AG08395 (cell line): Measurements from ENCODE around the gene CCL24.
"Not testable (repeated sequence)": the region's sequence is repeated elsewhere in the genome, so short reads cannot be mapped to it uniquely, and the experiment has no call there.

Experiments used
- DNase-seq: peaks from one replicate; pipeline ENCODE4 v3.0.0; 2012; ENCODE audit warnings: mixed read lengths, low spot score

The CCL24 gene

GRCh38 chr7:75813781-75814236 lies at the start of gene CCL24:
TSS of gene CCL24 (minus strand) at chr7:75813806. CDS start at chr7:75813715, 91 bp downstream.
- DNase-seq, result no peak

- no peak for DNase-seq
Observed at GRCh38 chr7:75861636-75862035, 48.0 kb upstream of the CCL24 start.

- no peak for DNase-seq
Observed at GRCh38 chr7:75858410-75858809, 44.8 kb upstream of the CCL24 start.

GRCh38 chr7:75856536-75856935 lies 42.9 kb upstream of the CCL24 start:
- DNase-seq, result no peak

DNA sequence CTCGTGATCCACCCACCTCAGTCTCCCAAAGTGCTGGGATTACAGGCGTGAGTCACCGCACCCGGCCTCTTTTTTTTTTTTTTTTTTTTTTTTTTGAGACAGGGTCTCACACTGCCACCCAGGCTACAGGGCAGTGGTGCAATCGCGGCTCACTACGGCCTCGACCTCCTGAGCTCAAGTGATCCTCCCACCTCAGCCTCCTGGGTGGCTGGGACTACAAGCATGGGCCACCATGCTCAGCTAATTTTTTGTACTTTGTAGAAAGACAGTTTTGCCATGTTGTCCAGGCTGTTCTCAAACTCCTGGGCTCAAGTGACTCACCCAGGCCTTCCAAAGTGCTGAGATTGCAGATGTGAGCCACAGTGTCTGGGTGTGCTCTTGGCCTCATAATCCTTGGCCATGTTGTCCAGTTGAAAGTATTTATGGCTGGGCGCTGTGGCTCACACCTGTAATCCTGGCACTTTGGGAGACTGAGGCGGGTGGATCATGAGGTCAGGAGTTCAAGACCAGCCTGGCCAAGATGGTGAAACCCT lies 41.3 kb upstream of the CCL24 start:
- DNase-seq, result not testable (repeated sequence)

DNA sequence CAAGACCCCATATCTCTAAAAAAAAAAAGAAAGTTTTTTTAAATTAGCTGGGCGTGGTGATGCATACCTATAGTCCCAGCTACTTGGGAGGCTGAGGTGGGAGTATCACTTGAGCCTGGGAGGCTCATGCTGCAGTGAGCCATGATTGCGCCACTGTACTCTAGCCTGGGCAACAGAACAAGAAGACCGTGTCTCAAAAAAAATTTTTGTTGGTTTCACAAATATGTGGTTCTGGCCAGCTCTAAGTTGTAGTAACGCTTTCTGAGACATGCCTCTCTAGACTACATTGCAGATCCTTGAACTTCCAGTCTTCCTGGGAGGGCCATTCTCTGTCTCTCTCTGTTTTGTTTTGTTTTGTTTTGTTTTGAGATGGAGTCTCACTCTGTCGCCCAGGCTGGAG lies 40.6 kb upstream of the CCL24 start:
- peak; percentile 78 for DNase-seq

DNA sequence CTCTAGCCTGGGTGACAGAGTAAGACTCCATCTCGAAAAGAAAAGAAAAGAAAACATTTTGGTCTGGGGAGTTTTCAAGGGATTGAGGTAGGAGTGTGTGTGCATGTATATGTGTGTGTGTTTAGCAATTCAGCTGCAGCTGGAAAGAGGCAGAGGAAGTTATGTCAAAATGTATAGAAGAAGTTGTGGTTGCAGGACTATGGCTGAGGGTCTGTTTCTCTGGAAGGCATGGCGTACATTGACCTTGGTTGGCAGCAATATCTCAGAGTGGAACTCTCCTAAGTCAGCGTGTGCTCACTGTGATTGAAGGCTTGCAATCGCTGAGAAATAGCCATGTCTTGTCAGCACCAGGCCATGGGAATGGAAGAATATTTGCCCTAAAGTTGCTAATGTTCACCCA lies 36.6 kb upstream of the CCL24 start:
- DNase-seq, result no peak

- DNase-seq, result no peak
Observed at GRCh38 chr7:75849573-75849972, 36.0 kb upstream of the CCL24 start.

DNA sequence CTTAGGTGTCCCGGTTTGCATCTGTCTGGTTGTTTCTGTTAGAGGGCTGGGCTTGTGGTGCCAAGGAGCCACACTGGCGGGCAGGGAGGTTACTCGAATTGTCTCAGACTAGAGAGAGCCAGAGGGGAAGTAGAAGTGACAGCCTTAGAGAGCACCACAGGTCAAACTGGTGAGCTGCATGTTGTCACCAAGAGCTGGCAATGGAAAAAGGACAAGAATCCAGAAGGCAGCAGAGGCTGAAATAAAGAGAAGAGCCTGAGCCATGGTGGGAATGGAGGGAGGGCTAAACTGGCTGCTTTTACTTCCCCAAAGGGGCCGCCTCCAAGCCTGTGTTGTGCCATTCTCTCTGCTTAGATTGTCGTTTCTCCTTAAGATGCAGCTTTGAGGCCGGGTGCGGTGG lies 34.1 kb upstream of the CCL24 start:
- no peak for DNase-seq

GRCh38 chr7:75845132-75845531 lies 31.5 kb upstream of the CCL24 start:
- not testable (repeated sequence) for DNase-seq

DNA sequence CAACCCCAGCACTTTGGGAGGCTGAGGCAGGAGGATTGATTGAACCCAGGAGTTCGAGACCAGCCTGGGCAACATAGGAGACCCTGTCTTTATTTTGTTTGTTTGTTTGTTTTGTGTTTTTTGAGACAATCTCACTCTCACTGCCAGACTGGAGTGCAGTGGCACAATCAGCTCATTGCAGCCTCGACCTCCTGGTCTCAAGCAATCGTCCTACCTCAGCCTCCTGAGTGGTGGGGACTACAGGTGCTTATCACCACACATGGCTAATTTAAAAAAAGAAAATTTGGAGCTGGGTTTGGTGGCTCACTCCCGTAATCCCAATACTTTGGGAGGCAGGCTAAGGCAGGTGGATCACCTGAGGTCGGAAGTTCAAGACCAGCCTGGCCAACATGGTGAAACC lies 30.6 kb upstream of the CCL24 start:
- DNase-seq, result no peak

DNA sequence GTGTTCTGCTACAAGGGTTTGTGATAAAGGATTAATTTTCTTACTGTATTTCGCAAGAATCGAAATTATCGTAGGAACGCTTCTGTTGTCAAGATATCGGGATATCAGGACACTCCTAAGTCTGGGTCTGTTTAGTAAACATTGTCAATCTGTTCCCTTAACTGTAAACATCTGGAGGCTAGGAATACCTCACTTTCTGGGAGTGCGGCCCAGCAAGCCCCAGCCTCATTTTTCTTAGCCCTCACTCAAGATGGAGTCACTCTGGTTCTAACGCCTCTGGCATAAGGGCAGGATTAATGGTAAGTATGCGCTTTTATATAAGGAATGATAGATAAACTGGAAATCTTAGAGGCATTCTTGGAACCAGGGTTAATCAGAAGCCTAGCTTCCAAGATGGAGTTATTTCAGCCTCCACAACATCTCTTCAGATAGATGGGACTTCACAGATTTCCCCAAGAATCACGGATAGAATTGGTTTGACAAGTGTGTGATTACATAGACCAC lies 30.1 kb upstream of the CCL24 start:
- no peak for DNase-seq

- DNase-seq, result peak; percentile 60
Observed at GRCh38 chr7:75842836-75843446, 29.3 kb upstream of the CCL24 start.

DNA sequence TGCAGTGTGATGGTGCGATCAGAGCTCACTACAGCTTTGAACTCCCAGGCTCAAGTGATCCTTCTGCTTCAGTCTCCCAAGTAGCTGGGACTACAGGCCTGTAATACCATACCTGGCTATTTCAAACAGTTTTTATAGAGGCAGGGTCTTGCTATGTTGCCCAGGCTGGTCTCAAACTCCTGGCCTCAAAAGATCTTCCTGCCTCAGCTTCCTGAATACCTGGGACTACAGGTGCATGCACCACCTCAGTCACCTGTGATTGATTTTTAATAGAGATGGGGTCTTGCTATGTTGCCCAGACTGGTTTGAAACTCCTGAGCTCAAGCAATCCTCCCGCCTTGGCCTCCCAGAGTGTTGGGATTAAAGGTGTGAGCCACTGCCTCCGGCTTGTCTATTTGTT lies 26.4 kb upstream of the CCL24 start:
- DNase-seq, result no peak

DNA sequence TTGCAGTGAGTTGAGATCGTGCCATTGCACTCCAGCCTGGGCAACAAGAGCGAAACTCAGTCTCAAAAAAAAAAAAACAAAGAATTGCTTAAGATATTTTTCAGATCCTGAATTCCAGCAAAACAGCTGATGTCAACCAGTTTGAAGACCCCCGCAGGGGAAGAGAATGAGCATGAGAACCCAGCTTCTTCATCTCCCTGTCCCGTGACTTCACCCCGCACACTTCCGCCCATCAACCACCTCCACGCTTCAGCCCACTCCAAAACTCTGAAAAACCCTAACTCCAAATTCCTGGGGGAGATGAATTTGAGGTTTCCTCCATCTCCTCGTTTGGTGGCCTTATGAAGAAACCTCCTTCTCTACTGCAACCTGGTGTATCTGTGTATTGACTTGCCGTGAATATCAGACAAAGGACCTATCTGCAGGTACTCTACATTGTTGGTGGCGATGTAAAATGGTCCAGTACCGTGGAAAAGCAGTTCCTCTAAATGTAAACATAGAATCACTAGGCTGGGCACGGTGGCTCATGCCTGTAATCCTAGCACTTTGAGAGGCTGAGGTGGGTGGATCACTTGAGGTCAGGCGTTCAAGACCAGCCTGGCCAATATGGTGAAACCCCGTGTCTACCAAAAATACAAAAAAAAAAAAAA lies 24.8 kb upstream of the CCL24 start:
- not testable (repeated sequence) for DNase-seq

GRCh38 chr7:75836798-75837197 lies 23.2 kb upstream of the CCL24 start:
- no peak for DNase-seq

DNA sequence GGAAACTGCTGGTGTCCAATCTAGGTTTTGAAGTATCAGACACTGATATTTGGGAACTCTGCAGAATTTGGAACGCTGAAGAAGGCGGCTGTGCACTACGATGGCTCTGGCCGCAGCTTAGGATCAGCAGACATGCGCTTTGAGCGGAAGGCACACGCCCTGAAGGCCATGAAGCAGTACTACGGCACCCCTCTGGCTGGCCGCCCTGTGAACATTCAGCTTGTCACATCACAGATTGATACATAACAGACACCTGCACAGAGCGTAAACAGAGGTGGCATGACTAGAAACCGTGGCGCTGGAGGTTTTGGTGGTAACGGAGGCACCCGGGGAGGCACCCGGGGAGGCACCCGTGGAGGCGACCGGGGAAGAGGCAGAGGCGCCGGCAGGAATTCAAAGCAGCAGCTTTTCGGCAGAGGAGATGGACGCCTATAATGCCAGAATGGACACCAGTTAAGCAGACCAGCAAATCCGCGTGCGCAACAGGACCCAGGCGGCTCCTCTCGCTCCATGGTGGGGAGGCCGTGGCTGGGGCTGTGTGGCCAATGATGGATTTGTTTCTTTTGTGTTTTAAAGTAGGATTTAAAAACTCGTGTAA lies 22.2 kb upstream of the CCL24 start:
- DNase-seq, result no peak

DNA sequence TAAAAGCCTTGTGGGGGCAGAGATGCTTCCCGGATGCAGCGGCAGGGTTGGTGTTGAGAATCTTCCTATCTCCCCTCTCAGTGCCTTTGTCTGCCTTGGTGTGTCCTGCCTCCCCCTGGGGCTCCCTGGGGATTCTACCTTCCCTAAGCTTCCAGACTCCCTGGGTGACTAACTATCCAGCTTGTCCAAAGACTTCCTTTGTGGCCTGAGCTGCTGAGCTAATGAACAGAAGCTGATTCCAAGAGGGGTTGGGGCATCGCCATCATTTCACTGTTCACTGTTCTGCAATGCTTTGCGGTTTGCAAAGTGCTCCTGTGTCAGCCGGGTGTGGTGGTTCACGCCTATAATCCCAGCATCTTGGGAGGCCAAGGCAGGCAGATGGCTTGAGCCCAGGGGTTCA lies 20.1 kb upstream of the CCL24 start:
- not testable (repeated sequence) for DNase-seq

GRCh38 chr7:75830978-75831377 lies 17.4 kb upstream of the CCL24 start:
- DNase-seq, result no peak

DNA sequence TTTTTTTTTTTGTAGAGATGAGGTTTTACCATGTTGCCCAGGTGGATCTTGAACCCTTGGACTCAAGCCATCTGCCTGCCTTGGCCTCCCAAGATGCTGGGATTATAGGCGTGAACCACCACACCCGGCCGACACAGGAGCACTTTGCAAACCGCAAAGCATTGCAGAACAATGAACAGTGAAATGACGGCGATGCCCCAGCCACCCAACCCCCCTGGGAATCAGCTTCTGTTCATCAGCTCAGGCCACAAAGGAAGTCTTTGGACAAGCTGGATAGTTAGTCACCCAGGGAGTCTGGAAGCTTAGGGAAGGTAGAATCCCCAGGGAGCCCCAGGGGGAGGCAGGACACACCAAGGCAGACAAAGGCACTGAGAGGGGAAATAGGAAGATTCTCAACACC lies 16.1 kb upstream of the CCL24 start:
- not testable (repeated sequence) for DNase-seq

- DNase-seq, result no peak
Observed at GRCh38 chr7:75823198-75823910, 9.7 kb upstream of the CCL24 start.

GRCh38 chr7:75820688-75821087 lies 7.1 kb upstream of the CCL24 start:
- no peak for DNase-seq
